Stimulated activated CD4-positive, alpha-beta T cell treated with anti-CD3 and anti-CD28 coated beads, Interleukin-4, amount 100 ng/mL, for 1 hour (primary cell): ENCODE measurements around the gene CILP.
"Not testable (repeated sequence)": the region's sequence is repeated elsewhere in the genome, so short reads cannot be mapped to it uniquely, and the experiment has no call there.

Source experiments
- DNase-seq: peaks from one replicate; pipeline ENCODE4 v3.0.0-alpha.2; 2020

The CILP gene

GRCh38 chr15:65210770-65211481, at the start of gene CILP:
CILP (minus strand) TSS chr15:65211473; CDS start chr15:65209755, 1,718 bp downstream.
- no peak for DNase-seq

GRCh38 chr15:65260968-65261367, 49.7 kb upstream of the CILP start:
- DNase-seq, result no peak

GRCh38 chr15:65259367-65259797, 48.1 kb upstream of the CILP start:
- no peak for DNase-seq

GRCh38 chr15:65258375-65259262, 47.3 kb upstream of the CILP start:
- DNase-seq, result no peak

GRCh38 chr15:65255486-65256140, 44.3 kb upstream of the CILP start:
- DNase-seq, result no peak

GRCh38 chr15:65254758-65255157, 43.5 kb upstream of the CILP start:
- DNase-seq, result no peak

GRCh38 chr15:65254356-65254755, 43.1 kb upstream of the CILP start:
- DNase-seq, result no peak

GRCh38 chr15:65249641-65250040, 38.4 kb upstream of the CILP start:
- peak; percentile 66 for DNase-seq

GRCh38 chr15:65248511-65249255, 37.4 kb upstream of the CILP start:
- DNase-seq, result no peak

- DNase-seq, result no peak
These were observed 35.7 kb upstream of the CILP start for GRCh38 chr15:65246939-65247338.

- DNase-seq, result no peak
These were observed 34.9 kb upstream of the CILP start for GRCh38 chr15:65246026-65246714.

- DNase-seq, result no peak
These were observed 34.0 kb upstream of the CILP start for GRCh38 chr15:65245096-65245856.

- no peak for DNase-seq
These were observed 33.4 kb upstream of the CILP start for GRCh38 chr15:65244638-65245037.

GRCh38 chr15:65236443-65236842, 25.2 kb upstream of the CILP start:
- not testable (repeated sequence) for DNase-seq

GRCh38 chr15:65233696-65234095, 22.4 kb upstream of the CILP start:
- DNase-seq, result no peak

- DNase-seq, result no peak
These were observed 21.2 kb upstream of the CILP start for GRCh38 chr15:65232520-65232919.

GRCh38 chr15:65231306-65231705, 20.0 kb upstream of the CILP start:
- DNase-seq, result no peak

GRCh38 chr15:65226901-65227300, 15.6 kb upstream of the CILP start:
- not testable (repeated sequence) for DNase-seq

- DNase-seq, result no peak
These were observed 14.9 kb upstream of the CILP start for GRCh38 chr15:65226221-65226620.

- DNase-seq, result no peak
These were observed 12.7 kb upstream of the CILP start for GRCh38 chr15:65223996-65224395.

GRCh38 chr15:65222891-65223290, 11.6 kb upstream of the CILP start:
- DNase-seq, result no peak
